ENCODE data around the gene LCMT1.

DNA sequence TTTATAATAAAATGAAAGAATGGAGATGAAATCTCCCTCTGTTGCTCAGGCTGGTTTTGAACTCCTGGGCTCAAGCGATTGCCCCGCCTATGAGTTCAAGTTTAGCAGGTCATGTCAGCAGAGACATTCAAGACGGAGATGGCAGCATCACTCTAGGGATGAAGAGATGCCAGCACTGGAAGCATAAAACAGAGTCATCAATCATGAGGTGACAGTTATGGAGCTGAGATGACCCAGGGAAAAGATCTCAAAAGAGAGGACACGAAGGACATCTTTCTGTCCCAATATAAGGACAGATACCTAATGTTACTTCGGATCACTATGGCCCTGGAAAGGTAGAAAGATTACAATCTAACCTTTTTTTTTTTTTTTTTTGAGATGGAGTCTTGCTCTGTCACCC, 11.0 kb upstream of the LCMT1 start:
- TF ChIP-seq, protein P1, sequence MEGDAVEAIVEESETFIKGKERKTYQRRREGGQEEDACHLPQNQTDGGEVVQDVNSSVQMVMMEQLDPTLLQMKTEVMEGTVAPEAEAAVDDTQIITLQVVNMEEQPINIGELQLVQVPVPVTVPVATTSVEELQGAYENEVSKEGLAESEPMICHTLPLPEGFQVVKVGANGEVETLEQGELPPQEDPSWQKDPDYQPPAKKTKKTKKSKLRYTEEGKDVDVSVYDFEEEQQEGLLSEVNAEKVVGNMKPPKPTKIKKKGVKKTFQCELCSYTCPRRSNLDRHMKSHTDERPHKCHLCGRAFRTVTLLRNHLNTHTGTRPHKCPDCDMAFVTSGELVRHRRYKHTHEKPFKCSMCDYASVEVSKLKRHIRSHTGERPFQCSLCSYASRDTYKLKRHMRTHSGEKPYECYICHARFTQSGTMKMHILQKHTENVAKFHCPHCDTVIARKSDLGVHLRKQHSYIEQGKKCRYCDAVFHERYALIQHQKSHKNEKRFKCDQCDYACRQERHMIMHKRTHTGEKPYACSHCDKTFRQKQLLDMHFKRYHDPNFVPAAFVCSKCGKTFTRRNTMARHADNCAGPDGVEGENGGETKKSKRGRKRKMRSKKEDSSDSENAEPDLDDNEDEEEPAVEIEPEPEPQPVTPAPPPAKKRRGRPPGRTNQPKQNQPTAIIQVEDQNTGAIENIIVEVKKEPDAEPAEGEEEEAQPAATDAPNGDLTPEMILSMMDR (IDR thresholded peaks at IDR 0.05), result no peak
- no peak for TF ChIP-seq EZH2 (IDR thresholded peaks at IDR 0.05; ENCODE audit: borderline replicate concordance, insufficient read depth, low read depth, low read length, poor library complexity, severe bottlenecking)
